NT2/D1 (cell line): ENCODE measurements around the gene ZNF562.

Source experiments
- SUZ12 ChIP-seq: IDR thresholded peaks from 2 replicates; pipeline ENCODE4 v1.6.1; 2011; ENCODE audit not compliant: insufficient read length, insufficient read depth; ENCODE audit errors: extremely low read depth
- YY1 ChIP-seq: IDR thresholded peaks from 2 replicates; pipeline ENCODE4 v1.6.1; 2011; ENCODE audit not compliant: insufficient read length, insufficient read depth
- ZNF274 ChIP-seq: IDR thresholded peaks from 2 replicates; pipeline ENCODE4 v1.6.1; 2011; ENCODE audit warnings: mild to moderate bottlenecking, low read depth, low read length

DNA sequence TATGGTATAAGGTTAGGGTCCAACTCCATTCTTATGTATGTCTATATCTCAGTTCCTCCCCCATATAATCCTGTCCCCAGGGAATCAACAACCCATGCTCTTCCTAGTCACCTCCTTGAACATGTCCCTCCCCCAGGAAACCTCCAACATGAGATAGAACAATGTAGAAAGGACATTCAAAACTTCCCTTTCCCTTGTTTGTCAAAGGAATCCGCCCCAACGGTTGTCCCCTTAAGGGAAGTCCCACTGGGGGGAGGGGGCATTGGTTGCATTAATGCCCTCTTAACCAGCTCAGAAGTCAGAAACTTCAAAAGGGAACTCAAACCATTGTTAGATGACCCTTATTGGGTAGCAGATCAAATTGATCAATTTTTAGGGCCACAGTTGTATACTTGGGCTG, 47.0 kb downstream of the ZNF562 start:
- TF ChIP-seq YY1 (no peak), ZNF274 (no peak), SUZ12 (no peak)
